Upper lobe of right lung (tissue), 1 donor: Measurements from ENCODE around the gene TGM1. TPM values are rescaled to one million over a fixed set of nuclear protein-coding genes. Genes with fewer than 3 reads are reported as not detected.

Experiments used
- ATAC-seq: fragments of 200-7000 bp; cut with Tn5 transposase; one replicate; pipeline ENCODE4 v1.9.1; 2020; ENCODE audit warnings: mild to moderate bottlenecking, moderate library complexity
- DNase-seq: peaks from one replicate; pipeline ENCODE4 v3.0.0-alpha.2; 2020
- H3K27ac ChIP-seq: fragments of 200-600 bp; one replicate; pipeline ENCODE4 v1.8.0; 2022
- H3K27me3 ChIP-seq: fragments of 200-600 bp; one replicate; pipeline ENCODE4 v1.8.0; 2022; ENCODE audit warnings: mild to moderate bottlenecking
- H3K36me3 ChIP-seq: fragments of 200-600 bp; one replicate; pipeline ENCODE4 v1.8.0; 2022
- H3K4me1 ChIP-seq: fragments of 200-600 bp; one replicate; pipeline ENCODE4 v1.8.0; 2022
- H3K4me3 ChIP-seq: fragments of 200-600 bp; one replicate; pipeline ENCODE4 v1.8.0; 2022; ENCODE audit warnings: mild to moderate bottlenecking
- H3K9me3 ChIP-seq: fragments of 200-600 bp; one replicate; pipeline ENCODE4 v1.8.0; 2022
- intact Hi-C: fragments of 100-400 bp; cut with DNase I; formaldehyde crosslinking; loops from one replicate; pipeline ENCODE4 v1.11.0; 2022
- total RNA-seq: library from RNA; stranded (reverse); fragmentation: NEBNext Ultra II Directional; extraction: Animal tissue kit (Norgen Biotek cat#: 25700); gene quantifications from one replicate; pipeline ENCODE4 v1.2.1, GENCODE V29; 2021
- TF ChIP-seq, protein P1 (sequence below): fragments of 200-600 bp; IDR thresholded peaks from one replicate; pipeline ENCODE4 v1.8.0; 2022; ENCODE audit warnings: antibody characterized with exemption
- donor health status: DM: no; HTN: yes; CAD: no; lungs with severe emphysema.

Gene TGM1
- total RNA-seq, 1 donor from 2014 or later, result 12.3 TPM

DNA sequence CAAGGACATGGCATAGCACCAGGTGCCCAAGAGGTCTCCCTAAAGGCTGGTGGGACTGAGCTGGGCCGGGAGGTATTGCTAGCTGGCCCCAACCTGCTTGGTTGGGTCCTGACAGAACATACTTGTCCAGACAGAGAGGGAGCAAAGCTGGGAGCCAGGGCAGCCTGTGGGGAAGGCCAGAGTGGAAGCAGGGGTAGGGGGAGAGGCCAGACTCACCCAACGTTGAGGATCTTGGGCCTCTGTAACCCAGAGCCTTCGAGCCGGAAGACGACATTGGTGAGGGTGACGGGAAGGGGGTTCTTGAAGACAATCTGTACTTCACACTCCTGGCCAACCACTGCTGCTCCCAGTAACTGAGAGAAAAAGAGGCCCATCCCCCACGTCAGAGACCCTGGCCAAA lies 9.0 kb downstream of the TGM1 start:
- no peak overlapping the region for H3K4me3 ChIP-seq
- intact Hi-C loops, result no loop called here
- H3K9me3 ChIP-seq, result no peaks in the 10 kb centered on the region
- no peaks in the 10 kb centered on the region for H3K27me3 ChIP-seq
- peaks cover 2% of the 10 kb centered on the region for H3K4me1 ChIP-seq
- no peak overlapping the region for H3K27ac ChIP-seq
- peaks cover 10% of the 10 kb centered on the region for H3K36me3 ChIP-seq
- DNase-seq (no peak), ATAC-seq (no peak)
- TF ChIP-seq, protein P1, sequence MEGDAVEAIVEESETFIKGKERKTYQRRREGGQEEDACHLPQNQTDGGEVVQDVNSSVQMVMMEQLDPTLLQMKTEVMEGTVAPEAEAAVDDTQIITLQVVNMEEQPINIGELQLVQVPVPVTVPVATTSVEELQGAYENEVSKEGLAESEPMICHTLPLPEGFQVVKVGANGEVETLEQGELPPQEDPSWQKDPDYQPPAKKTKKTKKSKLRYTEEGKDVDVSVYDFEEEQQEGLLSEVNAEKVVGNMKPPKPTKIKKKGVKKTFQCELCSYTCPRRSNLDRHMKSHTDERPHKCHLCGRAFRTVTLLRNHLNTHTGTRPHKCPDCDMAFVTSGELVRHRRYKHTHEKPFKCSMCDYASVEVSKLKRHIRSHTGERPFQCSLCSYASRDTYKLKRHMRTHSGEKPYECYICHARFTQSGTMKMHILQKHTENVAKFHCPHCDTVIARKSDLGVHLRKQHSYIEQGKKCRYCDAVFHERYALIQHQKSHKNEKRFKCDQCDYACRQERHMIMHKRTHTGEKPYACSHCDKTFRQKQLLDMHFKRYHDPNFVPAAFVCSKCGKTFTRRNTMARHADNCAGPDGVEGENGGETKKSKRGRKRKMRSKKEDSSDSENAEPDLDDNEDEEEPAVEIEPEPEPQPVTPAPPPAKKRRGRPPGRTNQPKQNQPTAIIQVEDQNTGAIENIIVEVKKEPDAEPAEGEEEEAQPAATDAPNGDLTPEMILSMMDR, result no peak

DNA sequence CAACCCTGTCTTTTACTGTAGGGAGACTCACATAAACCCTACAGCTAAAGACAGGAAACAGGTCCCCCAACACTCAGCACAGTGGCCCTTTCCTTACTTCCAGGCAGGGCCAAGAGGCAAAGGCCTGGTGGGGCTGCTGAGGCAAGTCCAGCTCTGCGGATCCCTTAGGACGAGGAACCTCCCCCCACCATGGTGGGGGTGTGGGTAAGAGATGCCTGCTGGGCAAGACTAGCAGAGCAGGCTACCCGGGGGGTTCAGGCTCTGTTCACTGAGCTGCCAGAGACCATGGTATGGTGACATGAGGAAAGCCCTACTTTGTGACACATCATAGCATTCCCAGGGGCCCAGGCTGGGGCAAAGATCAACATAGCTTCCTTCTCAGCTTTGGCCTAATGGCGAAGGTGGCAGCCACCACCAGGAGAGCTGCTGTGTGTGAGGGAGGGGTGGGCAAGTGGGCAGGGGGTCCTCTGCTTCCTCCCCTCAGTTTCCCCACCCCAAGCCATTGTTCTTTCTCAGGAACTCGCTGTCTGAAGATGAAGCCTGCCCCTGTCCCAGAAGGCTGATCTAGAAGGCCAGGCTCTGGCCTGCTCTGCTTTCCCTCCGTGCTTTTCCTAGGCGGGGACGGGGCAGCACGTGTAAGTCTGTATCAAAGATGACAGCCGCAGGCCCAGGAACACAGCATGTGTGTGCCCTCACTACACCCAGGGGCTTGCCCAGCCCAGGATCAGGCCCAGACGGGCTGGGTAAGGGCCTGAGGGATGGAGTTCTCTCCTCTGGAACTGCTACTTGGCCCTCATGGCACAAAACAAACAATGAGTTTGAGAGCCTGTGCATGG lies 10.5 kb downstream of the TGM1 start:
- DNase-seq (peak; percentile 48), ATAC-seq (no peak)
- H3K4me3 ChIP-seq, result no peak overlapping the region
- TF ChIP-seq, protein P1, result no peak
- H3K27me3 ChIP-seq, result no peaks in the 10 kb centered on the region
- peaks cover 10% of the 10 kb centered on the region for H3K36me3 ChIP-seq
- intact Hi-C loops, result no loop called here
- no peaks in the 10 kb centered on the region for H3K4me1 ChIP-seq
- H3K9me3 ChIP-seq, result no peaks in the 10 kb centered on the region
- peak overlapping the region; percentile 18 for H3K27ac ChIP-seq

DNA sequence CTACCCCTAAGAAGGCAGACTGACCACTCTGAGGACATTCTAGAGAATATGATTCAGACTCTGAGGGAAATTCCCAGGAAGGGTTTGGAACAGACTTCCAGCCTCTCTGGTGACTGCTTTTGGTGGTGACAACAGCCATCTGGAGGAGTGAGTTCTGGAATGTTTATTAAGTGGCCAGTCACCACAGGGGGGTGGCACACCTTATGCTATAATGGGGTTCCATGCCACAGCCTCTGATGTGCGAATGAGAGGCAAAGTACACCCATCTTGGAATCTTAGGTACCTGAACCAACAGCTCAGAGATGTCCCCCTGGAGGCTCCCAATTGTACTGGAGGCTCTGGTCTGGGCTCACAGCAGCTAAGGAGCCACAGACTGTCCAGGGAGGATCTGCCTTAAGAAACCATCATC lies 11.1 kb downstream of the TGM1 start:
- intact Hi-C loops, result no loop called here
- TF ChIP-seq, protein P1, result no peak
- H3K4me1 ChIP-seq, result no peaks in the 10 kb centered on the region
- ATAC-seq, result peak; percentile 56
- no peak overlapping the region for H3K4me3 ChIP-seq
- H3K9me3 ChIP-seq, result no peaks in the 10 kb centered on the region
- DNase-seq, result peak; percentile 34
- no peaks in the 10 kb centered on the region for H3K27me3 ChIP-seq
- peak overlapping the region; percentile 18 for H3K27ac ChIP-seq
- H3K36me3 ChIP-seq, result peaks cover 10% of the 10 kb centered on the region

DNA sequence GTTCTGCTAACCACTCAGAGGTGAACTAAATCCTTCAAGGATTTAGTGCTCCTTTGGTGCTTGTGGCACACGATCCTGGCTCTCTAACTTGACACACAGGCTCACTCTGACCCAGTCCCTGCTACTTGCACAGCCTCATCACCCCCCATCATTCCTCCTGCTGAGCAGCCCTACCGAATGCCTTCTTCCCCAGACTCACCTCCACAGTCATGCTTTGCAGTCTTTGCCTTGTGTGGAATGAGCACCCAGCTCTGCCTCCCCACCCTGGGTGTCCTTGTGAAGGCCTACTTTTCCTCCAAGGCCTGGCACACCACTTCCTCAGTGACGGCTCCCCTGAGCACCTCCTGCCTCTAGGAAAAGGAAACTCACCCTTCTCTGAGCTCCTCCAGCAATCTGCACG lies 12.6 kb downstream of the TGM1 start:
- peaks cover 10% of the 10 kb centered on the region for H3K36me3 ChIP-seq
- H3K4me1 ChIP-seq, result no peaks in the 10 kb centered on the region
- no peak for ATAC-seq
- no peaks in the 10 kb centered on the region for H3K9me3 ChIP-seq
- no peak overlapping the region for H3K27ac ChIP-seq
- DNase-seq, result peak; percentile 28
- no peak overlapping the region for H3K4me3 ChIP-seq
- TF ChIP-seq, protein P1, result no peak
- H3K27me3 ChIP-seq, result no peaks in the 10 kb centered on the region
- intact Hi-C loops, result no loop called here

DNA sequence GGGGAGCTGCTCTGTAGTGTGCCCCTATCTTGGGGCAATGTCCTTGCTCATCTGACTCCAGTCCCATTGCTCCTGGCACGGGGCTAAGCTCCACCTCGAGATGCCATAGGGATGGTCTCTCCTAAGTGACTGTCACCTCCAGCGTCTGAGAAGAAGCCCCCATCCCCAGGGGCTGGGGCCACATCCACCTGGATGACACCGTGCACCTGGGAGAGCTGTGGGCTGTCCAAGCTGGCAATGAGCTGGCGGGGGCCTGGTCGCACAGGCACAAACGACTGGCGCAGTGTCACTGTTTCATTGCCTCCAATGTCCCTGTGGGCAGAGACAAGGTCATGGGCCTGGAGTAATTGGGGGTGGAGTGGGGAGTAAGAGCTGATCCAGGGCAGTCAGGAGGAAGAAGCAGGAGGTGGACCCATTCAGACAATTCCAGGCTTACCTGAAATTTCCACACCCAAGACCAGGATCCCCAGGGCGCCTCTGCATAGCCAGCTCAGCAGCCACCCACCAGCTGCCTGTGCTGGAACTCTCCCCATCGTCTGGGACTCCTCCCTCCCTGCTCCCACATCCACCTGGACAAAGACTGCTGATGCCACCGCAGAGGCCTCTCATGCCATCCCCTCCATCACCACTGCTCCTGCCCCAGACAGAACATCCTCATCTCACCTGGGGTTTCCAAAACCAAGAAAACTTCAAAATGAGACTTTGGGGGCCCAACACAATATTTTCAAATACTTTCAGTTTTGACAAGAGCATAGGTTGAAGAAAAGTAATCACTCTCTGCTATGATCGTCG lies 13.6 kb downstream of the TGM1 start:
- peaks cover 1% of the 10 kb centered on the region for H3K36me3 ChIP-seq
- H3K9me3 ChIP-seq, result no peaks in the 10 kb centered on the region
- DNase-seq (peak; percentile 51), ATAC-seq (no peak)
- no peak overlapping the region for H3K4me3 ChIP-seq
- no peak overlapping the region for H3K27ac ChIP-seq
- intact Hi-C loops, result no loop called here
- no peaks in the 10 kb centered on the region for H3K4me1 ChIP-seq
- TF ChIP-seq, protein P1, result no peak
- no peaks in the 10 kb centered on the region for H3K27me3 ChIP-seq
